ENCODE results near the gene TNRC18.

GRCh38 chr7:5295039-5296014 is 128.3 kb downstream of the TNRC18 start:
- TF ChIP-seq CTCF (IDR thresholded peaks at IDR 0.05) (no peak), POLR2A (IDR thresholded peaks at IDR 0.05) (no peak)

Data from lower leg skin (tissue), 3 donors.